Inflammatory macrophage treated with lipopolysaccharide for 4 hours (primary cell): ENCODE results near the gene BFSP2.

ENCODE experiments used
- DNase-seq: peaks from one replicate; pipeline ENCODE4 v3.0.0-alpha.2; 2020

BFSP2 gene

DNA sequence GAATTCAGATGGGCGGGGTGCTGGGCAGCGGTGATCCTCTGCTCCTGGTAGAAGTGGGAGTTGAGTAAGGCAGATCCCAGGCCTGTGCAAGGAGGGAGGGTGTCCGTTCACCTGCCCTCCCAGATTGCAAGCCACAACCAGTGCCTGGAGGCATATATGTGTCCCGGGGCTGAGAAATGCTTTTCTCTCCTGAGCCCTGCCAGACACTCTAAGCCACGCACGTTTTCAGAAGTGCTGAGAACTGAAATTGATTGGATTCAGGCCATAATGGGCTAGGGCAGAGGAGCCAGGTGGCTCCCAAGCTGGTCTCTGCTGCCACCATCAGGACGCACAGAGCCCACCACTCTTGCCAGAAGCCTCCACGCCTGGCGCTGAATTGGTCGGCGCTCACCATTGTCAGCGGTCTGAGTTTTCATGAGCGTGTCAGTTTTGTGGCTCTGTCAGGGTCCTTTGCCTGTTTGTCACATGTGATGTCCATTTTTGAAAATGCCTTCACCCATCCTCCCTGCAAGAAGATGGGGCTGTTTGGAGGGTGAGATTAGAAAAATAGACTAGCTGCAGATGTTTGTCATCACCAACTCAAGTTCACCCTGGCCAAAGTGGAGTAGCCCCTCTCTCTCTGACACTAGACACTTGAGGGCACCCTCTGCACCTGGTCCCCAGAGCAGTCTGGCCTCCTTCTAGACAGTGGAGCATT, 15.4 kb upstream of the BFSP2 start:
- peak; percentile 4 for DNase-seq

DNA sequence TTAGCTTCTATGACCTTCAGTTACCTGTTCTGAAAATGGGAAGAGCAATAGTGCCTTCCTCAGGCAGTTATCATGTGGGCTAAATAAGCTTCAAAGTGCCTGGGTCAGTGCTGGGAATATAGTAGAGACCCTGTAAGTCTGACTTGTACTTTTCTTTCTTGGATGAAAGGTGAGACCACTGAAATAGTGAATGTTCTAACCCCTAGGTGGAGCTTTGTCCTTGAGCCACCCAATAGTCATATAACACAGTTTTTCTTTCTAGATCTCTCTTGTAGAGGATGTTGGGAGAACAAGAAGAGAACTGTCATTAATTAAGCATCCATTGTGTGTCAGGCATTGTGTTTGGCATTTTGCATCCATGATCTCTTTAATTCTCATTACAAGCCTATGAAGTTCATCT, 13.0 kb upstream of the BFSP2 start:
- no peak for DNase-seq

DNA sequence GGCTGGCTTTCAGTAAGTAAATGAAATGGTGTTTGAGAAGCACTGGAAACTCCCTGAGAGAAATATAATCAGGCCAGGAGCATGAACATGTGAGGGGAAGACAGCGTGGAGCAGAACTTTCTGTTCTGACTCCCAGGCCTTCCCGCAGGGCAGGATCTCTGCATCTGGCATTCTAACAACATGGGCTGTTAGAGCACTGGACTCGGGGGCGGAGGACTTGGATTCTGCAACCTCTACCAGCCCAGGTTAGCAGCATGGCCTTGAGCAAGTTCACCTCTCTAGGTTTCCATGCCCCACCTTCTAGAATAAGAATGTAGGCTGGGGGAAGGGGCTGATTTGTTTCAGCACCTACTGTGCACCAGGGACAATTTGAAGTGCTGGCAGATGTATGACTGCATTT, 12.5 kb upstream of the BFSP2 start:
- no peak for DNase-seq

DNA sequence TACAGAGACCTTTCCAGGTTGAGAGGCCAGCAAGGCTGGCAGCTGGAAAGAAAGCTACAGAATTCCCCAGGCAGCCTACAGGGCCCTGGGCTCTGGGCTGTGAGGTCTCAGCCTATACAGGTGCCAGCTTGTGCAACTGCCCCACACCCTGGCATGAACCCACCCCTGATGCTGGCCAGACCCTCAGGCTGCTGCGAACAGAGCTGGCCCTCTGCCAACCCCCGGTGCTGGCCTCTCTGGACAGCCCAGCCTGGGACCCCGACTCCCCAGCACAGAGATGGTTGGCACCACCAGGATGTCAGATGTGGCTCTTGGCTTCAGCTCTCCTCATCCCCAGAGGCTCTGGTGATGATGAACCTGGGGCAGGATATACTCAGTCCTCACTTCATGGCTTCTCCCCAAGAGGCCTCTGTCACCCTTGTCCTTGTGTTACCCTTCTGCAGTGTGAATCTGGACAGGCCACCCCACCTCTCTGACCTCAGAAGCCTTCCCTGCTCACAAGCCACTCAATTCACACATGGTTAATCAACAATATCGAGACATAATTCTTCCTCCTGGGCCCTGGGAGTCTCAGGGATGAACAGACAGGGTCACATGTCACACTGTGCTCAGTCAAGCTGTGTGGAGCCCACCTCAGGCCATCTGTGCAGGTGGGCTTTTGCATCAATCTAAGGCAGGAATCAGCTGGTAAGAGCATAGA, 11.0 kb upstream of the BFSP2 start:
- no peak for DNase-seq

DNA sequence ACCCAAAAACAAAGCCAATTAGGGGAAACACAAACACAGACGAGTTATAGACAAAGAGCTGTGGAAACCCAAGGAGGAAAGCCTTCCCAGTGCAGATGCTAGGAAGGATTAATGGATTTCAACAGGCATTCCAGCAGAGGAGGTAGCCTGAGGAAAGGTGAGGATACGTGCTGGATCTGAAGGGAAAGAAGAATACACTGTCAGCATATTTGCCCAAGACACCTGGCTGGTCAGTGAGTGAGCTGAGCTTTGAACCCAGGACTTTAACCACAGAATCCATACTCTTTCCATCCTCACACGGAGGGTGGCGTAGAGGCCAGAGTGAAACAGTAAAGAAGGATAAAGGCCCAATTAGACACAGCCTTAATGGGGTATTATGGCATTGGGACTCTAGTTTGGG, 9.1 kb upstream of the BFSP2 start:
- DNase-seq, result no peak

DNA sequence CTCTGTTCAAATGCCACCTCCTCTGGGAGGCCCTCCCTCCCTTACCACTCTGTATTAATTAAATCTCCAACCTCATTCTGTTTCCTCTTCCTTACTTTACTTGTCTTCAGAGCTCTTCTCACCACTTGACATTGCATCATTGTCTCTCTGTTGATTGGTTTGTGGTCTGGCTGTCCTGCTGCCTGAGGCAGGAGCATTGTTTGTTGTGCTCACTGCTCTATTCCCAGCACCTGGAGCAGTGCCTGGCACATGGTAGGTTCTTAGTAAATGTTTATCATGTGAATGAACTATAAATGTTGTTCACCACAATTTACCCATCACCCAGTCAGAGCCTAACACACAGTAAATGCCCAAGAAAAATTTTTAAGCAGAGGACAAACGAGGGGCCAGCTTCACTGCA, 6.7 kb upstream of the BFSP2 start:
- no peak for DNase-seq

DNA sequence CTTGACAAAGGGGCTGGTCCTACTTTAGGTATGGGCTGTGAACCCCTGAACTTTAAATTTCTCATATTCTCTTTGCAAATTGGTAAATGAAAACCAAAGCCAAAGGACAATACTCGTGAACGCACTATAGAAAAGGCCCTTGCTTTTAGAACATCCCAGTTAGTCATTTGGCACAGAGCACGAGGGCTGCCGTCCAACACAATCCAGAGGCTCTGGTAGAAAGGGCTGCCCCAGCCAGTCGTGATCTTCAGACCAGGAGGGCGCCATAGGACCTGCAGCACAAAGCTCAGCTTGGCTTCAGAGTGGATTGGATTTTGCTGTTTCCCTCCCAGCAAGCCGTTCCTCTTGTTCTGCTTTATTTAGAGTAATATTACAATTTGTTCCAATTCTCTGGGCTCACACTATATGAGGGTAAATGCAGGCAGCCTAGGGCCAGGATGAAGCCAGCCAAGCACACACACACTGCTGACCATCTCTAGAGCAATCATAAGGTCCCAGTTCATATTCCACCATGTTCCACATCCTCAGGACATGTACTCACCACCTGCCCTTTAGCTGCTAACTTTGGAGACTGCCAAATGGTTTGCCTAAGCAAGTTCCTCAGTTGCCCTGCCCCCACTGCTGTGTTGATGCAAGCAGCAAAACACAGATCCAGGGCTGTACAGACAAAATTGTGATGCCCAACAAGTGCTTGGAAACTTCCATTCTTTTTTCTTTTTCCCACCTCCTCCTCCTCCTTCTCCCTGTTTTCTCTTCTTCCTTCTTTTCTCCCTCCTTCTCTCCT, 6.0 kb upstream of the BFSP2 start:
- no peak for DNase-seq

DNA sequence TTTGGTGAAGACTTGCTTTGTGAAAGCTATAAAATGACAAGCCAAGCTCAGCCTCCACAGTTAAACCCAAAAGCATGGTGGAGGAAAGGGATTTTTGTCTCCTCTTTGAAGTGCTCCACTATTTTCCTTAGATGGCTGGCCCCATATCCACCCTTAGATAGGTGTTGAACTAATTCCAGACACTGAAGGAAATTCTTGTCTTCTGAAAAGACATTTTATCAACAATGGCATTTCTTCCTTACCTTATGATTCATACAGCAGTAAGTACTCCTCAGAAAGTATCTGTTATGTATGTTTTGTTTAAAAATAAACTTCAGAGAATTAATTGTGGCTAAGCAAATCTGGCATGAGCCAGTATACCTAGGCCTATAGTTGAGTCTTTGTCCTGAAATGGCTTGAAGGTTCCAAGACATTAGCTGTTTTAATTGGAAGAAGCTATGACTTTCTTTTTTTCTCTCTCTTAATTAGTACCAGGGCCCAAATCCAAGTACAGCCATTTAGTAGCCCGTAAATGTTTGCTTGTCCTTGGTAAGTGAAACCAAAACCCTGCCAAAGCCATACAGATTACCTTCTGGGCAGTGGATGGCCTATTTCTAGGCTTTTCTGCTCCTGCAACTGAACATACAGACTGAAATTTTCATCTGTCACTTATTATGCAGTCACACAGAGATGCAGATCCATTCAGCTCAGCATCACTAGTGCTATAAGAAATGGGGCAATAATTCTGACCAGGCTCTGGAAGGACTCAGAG, 5.1 kb upstream of the BFSP2 start:
- no peak for DNase-seq

DNA sequence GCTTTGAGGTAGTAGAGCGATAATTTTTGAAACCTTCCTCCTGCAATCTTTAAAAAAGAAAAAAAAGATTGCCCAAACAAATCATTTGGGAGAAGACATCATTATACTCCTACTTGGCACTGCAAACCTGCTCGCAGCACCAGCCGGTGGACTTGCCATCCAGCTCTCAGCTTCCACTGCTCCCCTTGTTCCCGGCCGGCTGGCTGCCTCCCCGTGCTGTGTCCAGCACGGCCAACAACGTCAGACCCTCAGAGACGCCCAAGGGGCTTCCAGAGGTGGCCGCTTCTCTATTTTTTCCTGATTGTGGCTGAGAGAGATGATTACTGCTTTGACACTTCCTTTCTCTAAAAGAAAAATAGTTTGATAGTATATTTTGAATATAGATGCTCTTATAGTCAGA, 3.0 kb upstream of the BFSP2 start:
- no peak for DNase-seq

DNA sequence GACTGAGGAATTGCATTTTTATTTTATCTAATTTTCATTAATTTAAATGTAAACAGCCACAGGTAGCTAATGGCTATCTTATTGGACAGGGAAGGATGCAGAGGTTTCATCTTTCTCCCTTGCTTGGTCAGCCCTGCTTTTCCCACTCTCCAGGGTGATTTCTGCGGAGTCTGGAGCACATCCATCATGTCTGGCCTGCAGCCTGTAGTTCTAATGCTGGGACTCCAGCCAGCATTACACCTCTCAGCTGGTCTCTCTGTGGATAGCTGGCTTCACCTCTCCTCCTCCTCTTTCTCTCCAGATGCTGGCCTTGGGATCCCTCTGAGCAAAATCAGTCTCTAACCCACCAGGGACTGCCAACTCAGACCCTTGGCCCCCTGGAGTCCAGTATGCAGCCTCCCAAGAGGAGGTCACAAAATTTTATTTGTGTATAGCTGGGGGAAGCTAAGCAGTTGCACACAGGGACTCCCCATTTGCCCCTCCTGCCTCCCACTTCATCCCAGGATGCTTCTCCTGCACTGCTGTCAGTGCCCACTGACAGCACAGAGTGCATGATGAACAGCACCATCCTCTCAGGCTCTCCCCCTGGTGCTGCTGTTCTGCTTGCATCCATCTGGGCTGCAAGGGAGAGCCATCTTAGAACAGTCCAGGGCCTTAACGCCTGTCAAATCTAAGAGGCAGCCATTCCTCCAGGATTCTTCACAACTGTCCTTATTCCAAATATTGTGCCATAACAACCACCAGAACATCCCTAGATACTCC, 1.7 kb downstream of the BFSP2 start:
- DNase-seq, result no peak

DNA sequence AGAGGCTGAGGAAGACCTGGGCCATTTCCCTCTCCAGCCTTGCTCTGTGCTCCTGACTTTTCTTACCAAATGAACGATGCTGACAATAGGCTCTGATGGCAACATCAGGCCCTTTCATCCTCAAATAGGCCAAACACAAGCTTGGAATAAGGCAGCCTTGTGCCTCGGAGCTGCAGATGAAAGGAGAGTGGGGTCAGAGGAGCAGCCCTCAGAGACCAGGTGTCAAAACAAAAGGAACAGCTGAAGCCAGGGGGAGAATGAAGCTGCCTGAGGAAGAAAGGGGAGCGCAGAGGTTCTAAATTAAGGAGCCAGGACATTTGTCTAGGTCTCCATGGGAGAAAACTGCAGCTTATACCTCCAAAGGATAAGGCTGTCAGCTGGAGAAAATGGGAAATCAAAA, 5.1 kb downstream of the BFSP2 start:
- no peak for DNase-seq

DNA sequence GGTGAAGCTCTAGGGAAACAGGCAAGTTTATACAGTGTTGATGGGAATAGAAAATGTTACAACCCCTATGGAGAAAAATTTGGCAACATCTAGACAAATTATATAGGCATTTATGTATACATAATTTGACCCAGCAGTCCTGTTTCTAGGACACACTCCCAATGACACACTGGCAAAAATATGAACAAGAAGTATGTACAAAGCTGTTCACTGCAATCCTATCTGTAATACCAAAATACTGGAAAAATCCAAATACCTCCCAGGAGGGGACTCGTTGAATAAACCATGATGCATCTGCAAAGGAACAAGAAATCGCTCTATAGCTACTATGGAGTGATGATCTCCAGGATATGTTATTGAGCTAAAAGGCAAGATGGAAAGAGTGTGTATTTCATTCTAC, 8.5 kb downstream of the BFSP2 start:
- no peak for DNase-seq

DNA sequence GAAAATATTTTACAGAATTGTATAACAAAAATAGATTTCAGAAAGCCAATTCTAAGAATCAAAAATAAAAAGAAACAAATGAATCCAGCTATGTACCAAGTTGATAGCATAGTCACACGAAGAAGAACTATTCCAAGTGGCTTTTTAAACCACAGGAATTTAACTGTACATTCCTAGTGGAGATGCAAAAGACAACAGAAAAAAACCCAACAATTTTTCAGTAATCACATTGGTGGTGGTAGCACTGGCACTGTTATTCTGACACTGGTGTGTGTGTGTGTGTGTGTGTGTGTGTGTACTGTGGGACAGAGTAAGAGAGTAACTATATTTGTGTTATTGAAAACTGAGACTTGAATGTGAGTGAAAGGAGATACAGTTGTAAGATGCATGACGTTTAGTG, 9.1 kb downstream of the BFSP2 start:
- DNase-seq, result no peak

DNA sequence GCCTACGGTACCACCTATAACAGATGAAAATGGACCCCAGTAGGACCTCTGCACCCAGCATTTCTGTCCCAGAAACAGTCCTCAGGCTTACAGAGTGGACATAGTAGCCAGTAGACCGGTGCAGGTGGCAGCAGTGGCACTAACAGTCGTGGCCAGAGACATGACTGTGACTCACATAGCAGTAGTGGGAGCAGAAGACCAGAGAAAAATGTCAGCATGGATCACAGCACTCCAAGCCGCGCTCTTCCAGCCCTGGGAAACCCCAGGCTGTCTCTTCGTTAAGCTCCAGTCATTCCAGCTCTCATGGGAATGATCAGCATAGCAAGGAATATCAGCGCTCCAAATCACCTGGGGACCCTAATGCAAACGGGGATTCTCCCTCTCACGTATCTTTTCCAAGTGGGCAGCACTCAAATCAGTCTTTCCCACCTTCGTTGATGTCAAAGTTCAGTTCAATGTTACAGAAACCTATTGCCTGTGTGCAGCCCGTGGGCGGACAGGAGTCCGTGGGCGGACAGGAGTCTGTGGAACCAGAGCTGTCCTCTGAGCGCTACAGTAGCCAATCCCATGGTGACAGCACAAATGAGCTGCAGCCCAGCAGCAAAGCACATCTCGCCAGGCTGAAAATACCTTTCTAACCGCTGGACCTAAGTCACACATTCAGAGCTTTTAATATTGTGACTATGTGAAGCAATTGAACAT, 10.5 kb downstream of the BFSP2 start:
- no peak for DNase-seq

DNA sequence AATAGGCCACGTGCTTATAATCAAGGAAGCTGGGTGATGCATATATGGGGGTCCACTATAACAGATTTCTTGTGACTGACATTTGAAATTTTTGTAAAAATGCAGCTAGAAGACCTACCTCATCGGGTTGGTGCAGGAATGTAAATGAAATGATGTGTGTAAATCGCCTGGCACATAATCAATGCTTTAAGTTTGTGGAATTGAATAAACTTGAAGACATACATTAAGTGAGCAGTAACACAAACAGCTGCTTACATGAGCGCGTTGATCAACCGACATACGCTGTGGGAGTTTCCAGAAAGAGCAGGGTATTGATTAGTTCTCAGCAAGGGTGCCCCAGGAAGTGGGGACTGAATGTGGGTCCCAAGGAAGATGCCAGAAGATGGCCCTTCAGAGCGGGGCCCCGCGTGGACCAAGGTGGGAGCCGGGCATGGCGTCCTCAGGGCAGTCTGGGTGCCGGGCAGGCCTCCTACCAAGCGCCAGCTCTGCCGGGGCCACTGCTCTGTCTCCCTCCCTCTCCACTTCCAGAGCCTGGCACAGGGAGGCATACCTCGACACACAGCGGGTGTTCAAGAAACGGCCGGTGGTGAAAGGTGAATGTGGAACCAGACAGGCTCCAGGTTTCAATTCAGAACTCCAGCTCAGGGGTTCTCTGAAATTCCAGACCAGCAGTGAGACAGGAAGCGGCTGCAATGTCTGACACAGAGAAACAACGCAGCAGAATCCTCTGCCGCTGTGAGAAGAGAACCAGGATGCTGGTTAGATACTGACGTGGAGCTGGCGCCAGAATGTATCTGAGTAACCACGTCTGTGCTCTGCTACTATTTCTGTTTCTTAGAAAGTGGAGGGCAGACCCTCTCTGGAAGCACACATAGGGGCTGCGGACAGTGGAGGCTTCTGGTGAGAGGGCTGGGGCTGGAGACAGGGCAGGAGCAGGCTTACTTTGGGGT, 12.6 kb downstream of the BFSP2 start:
- no peak for DNase-seq

DNA sequence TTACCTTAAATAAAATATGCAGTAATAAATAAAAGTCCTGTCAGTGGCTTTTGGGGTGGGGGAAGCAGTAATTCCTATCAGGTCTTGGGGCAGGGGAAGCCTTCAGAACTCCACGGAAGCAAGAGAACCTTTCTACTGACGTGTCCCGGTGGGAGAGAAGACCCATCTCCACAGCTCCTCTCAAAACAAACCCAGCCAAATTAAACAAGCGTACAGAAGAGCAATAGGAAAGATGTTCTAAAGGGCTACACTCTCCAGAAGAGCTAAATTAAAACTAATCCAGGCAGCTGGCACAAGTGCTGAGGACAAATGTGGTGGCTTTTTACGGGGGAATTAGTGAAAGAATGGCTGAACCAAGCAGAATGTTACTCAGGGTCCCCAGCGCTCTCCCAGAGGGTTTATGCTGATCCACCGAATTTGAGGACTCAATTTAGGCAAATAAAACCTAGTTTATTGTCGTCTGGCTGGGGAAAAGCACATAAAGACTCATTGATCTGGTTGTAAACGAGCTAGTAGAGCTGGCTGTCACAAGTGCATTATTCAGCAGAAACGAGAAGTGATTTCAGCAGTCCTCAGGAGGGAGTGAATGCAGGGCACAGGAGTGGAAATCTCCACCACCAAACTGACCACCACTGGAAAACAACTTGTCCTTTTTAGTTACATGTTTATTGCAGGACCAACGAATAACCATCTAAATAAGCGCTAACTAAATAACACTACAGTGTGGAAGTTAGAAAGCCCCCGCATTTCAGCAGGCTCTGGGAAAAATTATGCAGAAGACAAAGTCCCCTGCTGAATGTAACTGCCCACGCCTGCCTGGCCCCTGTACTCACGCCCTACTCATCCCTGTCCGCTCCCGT, 13.5 kb downstream of the BFSP2 start:
- peak; percentile 43 for DNase-seq

DNA sequence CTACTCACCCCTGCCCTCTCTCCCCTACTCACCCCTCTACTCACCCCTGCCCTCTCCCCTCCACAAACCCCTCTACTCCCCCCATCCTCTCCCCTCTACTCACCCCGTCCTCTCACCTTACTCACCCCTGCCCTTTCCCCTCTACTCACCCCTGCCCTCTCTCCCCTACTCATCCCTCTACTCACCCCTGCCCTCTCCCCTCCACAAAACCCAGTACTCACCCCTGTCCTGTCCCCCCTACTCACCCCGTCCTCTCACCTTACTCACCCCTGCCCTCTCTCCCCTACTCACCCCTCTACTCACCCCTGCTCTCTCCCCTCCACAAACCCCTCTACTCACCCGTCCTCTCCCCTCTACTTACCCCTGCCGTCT, 14.2 kb downstream of the BFSP2 start:
- DNase-seq, result no peak

DNA sequence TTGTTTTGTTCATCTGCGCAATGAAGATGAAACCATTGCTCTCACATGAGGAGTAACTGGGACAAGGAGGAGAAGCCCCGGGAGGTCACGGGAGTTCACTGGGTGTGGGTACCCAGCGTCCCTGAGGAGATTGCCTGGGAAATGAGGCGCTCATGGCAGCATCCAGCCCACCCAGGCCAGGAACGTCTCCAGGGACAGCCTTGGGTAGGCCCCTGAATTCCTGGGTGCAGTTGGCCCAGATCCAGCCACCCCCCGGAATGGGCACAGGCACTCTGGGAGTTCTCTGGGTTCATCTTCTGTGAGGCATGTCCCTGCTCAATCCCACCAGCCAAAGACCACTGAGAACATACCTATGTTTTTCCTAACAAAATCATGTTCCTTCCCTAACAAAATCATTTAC, 18.5 kb downstream of the BFSP2 start:
- DNase-seq, result no peak

DNA sequence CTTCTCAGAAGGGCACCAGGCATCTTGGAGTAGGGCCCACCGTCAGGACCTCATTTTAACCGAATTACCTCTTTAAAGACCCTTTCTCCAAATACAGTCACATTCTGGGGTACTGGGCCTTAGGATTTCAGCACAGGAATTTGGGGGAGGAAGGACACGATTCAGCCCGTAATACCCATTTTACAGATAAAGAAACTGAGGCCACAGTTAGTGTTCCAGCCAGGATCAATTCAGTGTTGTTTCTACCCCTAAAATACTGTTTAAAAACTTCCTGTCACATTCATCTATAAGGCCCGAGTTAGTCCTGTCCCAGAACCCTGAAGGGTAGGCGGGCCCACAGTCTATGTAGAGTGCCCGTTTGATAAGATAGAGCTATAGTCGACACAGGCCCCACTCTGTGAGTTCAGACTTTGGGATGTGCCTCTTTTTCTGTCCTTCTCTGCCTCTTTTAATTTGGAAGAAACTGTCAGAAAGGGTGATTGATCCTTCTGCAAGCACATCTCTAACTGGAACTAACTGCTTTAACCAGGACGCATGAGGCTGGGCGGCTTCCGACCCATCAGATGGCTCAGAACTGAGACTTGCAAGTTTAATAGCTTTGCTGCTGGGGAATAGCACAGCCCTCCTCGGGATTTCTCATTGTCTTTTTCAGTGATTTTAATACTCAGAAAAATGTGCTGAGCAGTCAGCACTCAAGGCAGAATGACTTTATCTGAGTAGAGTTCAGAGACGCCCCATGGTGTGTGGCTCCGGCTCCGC, 19.5 kb downstream of the BFSP2 start:
- no peak for DNase-seq
